Keratinocyte (primary cell): ENCODE data around the gene KDM7A.

Source experiments
- EZH2 ChIP-seq: IDR thresholded peaks from one replicate; pipeline ENCODE4 v1.6.1; 2012; ENCODE audit warnings: inconsistent platforms, mild to moderate bottlenecking, low read length, moderate library complexity
- TF ChIP-seq, protein P1 (sequence below), 3 experiments: IDR thresholded peaks in 1 of 3; conservative IDR thresholded peaks in 1 of 3; optimal IDR thresholded peaks in 1 of 3; 2 replicates in 2 of 3; 3 replicates in 1 of 3; pipeline versions ENCODE3 to v1.5.1; 2011; ENCODE audit warnings: low read length in 3 of 3, mild to moderate bottlenecking in 3 of 3, moderate library complexity in 2 of 3, control low read depth in 1 of 3, inconsistent platforms in 1 of 3; ENCODE audit not compliant: insufficient read depth in 2 of 3; ENCODE audit errors: extremely low read depth in 1 of 3

DNA sequence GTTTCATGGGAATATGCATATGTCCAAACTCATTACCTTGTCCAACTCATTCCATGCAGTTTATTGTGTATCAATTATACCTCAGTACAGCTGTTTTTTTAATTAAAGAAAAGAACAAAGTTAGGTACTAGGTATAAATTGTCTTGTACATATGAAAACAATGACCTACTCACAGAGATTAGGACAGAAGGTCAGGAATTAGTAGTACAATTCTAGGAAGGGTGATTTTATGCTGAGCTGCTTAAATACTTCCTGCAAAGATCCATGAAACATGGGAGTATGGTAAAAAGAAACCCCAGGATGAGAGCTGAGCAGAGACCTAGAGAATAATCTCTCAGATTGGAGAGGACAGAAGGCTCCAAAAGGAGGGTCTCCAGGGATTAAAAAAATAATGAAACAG lies 13.8 kb upstream of the KDM7A start:
- TF ChIP-seq, protein P1, sequence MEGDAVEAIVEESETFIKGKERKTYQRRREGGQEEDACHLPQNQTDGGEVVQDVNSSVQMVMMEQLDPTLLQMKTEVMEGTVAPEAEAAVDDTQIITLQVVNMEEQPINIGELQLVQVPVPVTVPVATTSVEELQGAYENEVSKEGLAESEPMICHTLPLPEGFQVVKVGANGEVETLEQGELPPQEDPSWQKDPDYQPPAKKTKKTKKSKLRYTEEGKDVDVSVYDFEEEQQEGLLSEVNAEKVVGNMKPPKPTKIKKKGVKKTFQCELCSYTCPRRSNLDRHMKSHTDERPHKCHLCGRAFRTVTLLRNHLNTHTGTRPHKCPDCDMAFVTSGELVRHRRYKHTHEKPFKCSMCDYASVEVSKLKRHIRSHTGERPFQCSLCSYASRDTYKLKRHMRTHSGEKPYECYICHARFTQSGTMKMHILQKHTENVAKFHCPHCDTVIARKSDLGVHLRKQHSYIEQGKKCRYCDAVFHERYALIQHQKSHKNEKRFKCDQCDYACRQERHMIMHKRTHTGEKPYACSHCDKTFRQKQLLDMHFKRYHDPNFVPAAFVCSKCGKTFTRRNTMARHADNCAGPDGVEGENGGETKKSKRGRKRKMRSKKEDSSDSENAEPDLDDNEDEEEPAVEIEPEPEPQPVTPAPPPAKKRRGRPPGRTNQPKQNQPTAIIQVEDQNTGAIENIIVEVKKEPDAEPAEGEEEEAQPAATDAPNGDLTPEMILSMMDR (optimal IDR thresholded peaks at IDR 0.05 in 1 of 3, IDR thresholded peaks at IDR 0.05 in 1 of 3, conservative IDR thresholded peaks at IDR 0.05 in 1 of 3; ENCODE audit: extremely low read depth in 1 of 3, insufficient read depth in 2 of 3, low read length in 3 of 3), result no peak
- no peak for TF ChIP-seq EZH2
